Measurements from ENCODE around the gene ROR1.

DNA sequence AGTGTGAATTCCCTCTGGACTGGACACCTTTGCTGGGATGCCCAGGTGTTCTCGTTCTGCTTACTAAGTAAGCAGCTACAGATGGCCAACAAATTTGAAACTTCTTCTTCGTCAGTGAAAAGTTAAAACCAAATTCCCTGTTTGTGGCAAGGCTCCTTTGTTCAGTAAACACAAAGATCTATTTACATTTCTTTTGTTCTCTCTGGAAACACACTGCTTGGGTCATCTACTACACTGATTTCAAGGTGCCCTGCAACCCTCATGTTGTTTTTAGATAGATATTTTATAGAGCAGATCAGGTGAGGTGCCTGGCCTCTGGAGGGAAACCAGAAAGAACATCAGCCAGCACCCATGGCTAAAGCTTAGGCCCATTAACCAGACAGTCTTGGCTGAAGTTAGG is 272.4 kb downstream of the ROR1 start:
- no peak for TF ChIP-seq POLR2AphosphoS5 (IDR thresholded peaks at IDR 0.05; ENCODE audit: low read depth, low read length)
- TF ChIP-seq, protein P1, sequence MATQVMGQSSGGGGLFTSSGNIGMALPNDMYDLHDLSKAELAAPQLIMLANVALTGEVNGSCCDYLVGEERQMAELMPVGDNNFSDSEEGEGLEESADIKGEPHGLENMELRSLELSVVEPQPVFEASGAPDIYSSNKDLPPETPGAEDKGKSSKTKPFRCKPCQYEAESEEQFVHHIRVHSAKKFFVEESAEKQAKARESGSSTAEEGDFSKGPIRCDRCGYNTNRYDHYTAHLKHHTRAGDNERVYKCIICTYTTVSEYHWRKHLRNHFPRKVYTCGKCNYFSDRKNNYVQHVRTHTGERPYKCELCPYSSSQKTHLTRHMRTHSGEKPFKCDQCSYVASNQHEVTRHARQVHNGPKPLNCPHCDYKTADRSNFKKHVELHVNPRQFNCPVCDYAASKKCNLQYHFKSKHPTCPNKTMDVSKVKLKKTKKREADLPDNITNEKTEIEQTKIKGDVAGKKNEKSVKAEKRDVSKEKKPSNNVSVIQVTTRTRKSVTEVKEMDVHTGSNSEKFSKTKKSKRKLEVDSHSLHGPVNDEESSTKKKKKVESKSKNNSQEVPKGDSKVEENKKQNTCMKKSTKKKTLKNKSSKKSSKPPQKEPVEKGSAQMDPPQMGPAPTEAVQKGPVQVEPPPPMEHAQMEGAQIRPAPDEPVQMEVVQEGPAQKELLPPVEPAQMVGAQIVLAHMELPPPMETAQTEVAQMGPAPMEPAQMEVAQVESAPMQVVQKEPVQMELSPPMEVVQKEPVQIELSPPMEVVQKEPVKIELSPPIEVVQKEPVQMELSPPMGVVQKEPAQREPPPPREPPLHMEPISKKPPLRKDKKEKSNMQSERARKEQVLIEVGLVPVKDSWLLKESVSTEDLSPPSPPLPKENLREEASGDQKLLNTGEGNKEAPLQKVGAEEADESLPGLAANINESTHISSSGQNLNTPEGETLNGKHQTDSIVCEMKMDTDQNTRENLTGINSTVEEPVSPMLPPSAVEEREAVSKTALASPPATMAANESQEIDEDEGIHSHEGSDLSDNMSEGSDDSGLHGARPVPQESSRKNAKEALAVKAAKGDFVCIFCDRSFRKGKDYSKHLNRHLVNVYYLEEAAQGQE (IDR thresholded peaks at IDR 0.05; ENCODE audit: insufficient read depth in 1 of 2, low read depth in 2 of 2, low read length in 2 of 2): no peak
- TF ChIP-seq FOXP2 (optimal IDR thresholded peaks at IDR 0.05; ENCODE audit: borderline replicate concordance, extremely low read depth, extremely low read length, insufficient read depth): no peak
